GM18520 (cell line): ENCODE results near the gene RBPJ.
A peak's percentile ranks its signal among the peaks of the same experiment; 100 is the strongest.

Source experiments
- ATAC-seq: cut with Tn5 transposase; IDR thresholded peaks from one replicate; pipeline ENCODE4 v1.9.1; 2021; ENCODE audit not compliant: unreplicated experiment

Gene RBPJ

DNA sequence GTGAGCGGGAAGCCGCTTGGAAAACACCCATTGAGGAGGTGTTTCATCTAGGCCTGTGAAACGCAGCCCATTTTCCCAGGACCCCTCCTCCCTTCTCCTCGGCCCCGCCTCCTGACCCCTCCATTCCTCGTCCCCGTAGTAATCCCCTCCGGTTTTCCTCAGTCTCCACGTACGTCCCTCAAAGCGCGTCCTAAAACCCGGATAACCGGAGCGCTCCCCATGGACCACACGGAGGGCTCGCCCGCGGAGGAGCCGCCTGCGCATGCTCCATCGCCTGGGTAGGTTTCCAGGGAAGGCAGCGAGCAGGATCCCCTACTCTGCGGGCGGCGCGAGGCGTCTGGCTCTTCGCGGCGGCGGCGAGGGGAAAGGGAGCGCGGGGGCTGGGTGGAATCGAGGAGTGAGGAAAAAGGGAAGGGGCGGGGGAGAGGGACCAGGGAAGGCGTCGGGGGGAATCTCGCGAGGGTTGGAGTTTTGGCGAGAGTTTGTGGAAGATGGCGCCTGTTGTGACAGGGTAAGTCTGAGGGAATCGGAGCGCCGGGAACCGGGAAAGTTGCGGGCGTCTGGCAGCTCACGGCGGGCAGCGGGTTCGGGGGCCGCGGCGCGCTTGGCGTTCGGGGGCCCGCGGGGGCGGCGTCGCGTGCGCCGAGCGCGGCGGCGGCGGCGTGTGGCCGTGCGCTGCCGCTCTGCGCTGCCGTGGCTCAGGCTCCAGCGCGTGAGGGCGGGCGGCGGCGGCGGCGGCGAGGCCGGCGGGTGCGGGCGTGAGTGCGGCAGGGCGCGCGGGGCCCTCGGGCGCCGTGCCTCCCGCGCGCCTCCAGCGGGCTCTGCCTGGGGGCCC is at the start of gene RBPJ:
TSS of gene RBPJ (plus strand) at position 477 of the 835 bp plus-strand sequence. CDS start at position 492, 15 bp downstream.
- no peak for ATAC-seq

DNA sequence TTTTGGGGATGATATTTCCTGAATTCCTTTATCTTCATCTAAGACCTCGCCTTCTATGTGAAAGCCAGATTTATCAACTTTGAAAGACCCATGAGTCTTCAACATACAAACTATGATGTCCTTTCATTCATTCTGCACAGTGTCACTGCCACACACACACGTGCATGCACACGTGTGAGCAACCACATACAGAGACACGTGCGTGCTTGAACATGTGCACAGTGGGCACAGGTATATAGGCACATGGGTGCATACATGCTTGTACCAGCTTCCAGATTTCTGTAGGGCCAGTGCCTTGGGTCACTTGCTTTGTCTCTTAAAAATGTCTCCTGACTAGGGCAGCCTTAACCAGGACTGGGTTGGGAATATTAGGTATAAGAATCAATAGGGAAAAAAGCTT is 49.1 kb upstream of the RBPJ start:
- ATAC-seq: no peak

DNA sequence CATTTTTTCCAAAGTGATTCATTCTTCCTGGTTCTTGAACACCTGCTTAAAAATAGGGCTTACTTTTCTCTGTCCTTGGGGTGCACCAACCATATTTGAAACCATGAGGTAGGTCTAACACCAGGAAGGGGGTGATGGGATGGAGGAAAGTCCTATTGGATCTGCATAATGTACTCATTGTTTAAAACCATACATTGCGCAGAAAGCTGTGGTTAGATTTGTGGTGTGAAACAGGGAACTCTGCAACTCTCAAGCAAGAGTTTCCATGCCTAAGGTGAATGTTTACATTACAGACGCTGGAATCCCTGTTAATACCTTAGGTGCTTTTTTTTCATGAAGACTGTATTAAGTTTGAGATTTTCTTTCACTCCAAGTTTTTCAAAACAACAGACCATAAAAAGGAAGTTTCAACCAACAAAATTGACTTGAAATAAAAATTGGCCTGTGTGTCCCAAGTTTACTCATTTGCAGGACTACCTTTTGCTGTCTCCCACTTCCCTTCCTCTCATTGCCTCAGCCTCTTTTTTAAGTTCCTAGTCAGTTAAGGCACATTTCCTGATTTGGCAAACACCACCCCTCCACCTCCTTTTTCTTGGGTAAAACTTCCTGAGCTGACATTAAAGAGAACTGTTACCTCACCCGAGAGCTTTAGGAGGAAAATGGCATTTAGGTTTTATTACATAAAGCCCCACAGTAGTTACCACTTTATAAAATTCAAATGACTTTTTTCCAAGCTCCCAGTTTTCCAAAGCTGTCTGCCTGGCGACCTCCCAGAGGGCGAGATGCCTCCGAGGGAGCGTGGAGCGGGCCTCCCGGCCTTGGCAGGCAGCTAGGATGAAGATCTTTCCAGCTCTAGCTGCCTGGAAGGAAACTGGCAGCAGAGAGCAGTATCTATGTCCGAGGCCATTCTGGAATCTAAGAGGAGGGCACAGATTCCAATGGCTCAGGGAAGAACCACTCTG is 47.9 kb upstream of the RBPJ start:
- ATAC-seq: no peak

DNA sequence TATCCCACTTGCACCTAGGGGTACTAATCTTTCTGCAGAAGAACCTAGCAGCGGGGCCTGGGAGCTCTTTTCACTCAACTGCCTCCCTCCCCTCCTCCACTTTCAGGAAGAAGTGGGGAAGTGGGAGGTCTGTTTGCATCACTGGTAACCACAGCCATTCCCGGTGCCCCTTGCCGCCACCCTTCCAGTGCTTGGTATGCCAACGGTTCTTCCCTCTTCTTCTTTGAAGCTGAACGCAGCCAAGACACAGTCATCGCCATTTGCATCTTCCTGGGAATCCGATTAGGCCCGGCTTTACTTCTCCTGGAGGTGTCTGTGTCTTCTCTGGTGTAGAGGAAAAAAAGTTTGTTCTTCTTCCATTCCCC is 47.2 kb upstream of the RBPJ start:
- ATAC-seq: no peak

DNA sequence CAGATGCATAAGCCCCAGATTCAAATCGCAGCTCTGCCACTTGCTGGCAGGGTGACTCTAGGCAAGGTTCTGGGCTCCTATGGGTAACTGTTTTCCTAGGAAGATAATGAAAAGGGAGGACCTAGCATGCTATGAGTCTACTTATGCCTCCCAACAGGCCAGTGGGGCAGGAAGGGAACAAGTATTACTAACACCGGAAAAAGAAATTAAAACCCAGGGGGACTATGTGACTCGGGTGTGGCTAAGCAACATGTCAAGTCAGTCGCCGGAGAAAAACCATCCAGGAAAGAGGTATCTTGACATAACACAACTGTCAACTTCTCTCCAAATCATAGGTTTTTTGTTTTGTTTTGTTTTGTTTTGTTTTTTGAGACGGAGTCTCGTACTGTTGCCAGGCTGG is 45.5 kb upstream of the RBPJ start:
- ATAC-seq: no peak

DNA sequence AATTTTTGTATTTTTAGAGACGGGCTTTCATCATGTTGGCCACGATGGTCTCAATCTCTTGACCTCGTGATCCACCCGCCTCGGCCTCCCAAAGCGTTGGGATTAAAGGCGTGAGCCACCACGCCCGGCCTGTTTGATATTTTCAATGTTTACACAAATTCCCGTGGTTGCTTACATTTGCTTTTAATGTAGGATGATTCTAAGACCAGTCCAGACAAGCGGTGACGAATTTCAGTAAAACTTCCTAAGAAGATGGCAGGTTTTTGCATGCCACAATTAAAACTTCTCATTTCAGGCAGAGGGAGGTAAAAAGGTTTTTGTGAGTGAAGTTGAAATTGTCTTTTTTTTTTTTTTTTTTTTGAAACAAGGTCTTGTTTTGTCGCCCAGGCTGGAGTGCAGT is 41.4 kb upstream of the RBPJ start:
- no peak for ATAC-seq

DNA sequence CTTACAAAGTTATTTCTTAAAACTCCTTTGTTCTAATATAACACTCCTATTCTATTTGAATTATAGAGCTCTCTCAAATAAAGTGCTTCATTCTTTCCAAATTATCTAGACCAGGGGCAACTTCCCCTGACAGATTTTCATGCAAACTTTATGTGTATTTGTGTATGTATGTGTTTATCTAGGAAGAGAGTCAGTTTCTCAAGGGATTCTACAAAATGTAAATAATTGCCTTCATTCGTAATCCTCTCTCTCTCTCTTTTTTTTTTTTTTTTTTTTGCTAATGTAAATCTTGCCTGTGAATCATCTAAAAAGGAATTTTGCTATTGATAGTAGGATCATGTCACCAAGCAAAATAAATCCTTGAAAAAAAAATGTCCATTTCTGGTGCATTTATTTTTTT is 38.9 kb upstream of the RBPJ start:
- ATAC-seq: no peak

DNA sequence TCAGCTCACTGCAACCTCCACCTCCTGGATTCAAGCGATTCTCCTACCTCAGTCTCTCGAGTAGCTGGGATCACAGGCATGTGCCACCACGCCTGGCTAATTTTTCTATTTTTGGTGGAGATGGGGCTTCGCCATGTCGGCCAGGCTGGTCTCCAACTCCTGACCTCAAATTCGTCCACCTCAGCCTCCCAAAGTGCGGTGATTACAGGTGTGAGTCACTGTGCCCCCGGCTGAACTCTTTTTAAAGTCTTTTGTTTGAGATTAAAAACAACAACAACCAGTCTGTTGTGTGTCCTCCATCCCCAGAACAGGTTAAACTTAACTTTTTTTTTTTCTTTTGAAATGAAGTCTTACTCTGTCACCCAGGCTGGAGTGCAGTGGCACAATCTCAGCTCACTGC is 36.3 kb upstream of the RBPJ start:
- no peak for ATAC-seq

DNA sequence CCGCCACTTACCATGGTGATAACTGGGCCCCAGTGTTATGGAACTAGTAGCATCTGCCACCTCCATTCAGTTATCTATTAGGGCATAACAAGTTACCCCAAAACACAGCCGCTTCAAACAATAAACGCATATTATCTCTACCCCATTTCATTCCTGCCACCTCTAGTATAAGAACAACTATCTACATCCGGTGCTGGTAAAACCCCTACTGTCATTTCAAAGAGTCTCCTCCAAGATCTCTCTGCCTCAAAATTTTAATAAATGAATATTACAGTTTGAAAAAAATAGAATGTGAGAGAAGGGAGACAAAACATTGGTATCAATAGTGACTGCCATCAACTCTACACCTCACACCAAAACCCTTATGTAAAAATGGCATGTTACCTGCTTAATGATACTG is 35.5 kb upstream of the RBPJ start:
- ATAC-seq: no peak

DNA sequence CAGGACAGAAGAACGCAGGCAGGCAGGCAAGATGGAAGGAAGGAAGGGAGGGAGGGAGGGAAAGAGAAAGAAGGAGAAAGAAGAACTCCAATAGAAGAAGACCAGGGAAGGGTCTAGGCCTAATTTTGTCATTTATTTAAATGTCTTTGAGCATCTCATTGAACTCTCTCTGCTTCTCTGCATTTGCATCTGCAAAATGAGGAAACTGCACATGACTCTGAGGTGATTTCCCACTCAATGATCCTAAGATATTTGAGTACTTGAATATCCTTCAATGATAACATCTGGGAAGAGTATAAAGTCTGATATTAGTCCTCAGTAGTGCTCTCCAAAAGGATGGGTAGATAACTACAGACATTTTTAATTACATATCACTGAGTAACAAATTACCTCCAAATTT is 33.1 kb upstream of the RBPJ start:
- no peak for ATAC-seq

DNA sequence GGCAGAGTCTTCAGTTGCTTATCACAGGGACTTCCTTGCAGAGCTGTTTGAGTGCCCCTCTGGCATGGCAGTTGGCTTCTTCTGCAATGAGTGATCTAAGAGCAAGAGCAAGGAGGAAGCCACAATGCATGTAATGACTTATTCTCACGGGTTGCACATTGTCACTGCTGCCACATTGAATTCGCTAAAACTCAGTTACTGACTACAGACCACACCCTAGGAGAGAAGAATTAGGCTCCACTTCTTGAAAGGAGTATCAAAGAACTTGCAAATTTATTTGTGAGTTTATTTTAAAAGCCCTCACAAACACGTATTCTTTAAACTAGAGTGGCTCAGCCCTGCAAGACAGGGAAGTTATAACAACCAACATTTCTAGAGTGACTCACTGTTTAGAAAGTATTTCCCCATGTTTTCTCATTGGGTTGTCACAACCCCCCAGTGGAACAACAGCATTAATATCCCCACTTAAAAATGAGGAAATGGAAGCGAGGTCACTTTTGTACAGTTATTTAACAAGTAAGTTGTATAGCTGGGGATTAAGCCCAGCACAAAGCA is 32.4 kb upstream of the RBPJ start:
- ATAC-seq: peak; percentile 85

DNA sequence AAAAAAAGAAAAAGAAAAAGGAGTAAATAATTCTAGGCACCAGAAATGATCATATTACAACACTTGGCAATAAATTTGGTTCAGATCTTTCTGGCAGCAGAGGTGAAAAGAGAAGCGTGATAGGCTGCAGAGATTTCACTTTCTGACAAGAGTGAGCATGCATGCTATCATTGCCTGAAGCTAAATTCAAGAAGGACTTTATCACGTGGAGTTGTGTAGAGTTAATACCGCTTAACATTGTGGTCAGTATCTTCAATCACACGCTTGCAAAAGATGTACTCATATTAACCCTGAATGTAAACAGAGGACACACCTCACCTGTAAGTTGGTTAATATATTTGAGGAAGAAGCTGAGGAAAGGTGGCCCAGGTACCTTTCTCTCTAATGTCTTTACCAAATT is 31.4 kb upstream of the RBPJ start:
- ATAC-seq: no peak

DNA sequence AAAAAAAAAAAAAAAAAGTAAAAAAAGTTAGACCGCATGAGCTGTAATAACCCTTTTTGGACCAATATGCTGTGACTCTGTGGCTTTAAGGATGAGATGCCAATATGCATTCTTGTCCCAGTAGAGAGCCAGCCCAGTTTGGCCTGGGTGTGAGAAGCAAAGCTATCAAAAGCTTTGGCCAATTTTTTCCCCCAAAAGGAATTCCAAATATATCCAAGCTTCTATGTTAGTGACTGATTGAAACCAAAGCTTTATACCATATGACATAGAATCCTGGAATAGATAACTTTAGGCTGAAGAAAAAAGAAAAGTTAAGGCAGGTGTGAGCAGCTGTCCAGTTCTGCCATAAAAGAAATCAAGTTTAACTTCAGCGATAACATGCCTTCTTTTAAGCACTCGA is 30.5 kb upstream of the RBPJ start:
- ATAC-seq: no peak

DNA sequence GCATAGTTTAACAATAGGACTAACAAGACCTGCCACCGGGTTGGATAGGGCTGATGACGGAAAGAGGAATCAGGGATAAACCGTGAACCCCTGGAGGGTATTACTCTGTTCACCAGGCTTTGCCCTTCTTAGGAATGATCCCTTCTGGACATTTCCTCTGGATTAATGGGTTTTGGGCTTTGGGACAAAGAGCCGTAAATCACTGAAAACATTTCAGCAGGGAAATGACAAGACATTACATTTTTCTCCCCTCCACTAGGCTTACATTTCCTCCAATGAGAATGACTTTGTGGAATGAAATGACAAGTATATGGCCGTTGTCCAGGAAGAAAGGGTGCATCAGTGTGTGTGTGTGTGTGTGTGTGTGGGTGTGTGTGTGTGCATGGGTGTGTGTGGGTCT is 25.9 kb upstream of the RBPJ start:
- ATAC-seq: no peak

DNA sequence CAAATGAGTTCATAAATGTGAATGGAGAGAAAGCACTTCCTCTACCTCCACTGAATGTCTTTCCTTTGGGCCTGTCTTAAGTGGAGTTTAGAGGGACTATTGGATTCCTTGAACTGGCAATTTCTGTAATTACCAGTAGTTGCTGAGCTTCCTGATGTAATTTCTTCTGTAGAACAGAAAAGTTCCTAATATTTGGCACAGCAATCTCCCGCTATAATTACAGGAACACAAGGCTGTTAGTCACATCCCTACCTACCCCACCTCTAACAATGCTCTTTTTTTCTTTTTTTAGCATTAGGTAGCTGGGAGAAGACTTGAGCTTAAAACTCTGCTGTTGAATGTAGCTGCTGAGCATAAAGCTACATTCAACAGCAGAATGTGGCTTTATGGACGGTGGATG is 24.8 kb upstream of the RBPJ start:
- no peak for ATAC-seq

DNA sequence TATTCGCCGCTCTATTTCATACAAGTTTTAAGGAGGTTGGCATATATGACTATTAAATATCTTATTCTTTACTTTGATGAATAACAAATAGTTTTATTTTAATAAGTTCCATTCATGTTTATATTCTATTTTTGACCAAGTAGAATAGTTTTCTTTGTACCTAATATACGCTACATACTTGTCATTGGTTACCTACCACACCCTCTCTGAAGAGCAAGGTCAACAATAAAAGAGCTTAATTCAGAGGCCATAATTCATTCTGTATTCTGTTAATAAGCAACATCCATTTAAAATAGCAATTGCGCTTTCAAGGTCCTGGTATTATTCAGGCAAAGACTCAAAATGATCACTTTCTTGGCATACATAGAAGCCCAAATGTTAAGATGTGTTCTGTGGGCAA is 24.3 kb upstream of the RBPJ start:
- ATAC-seq: no peak

DNA sequence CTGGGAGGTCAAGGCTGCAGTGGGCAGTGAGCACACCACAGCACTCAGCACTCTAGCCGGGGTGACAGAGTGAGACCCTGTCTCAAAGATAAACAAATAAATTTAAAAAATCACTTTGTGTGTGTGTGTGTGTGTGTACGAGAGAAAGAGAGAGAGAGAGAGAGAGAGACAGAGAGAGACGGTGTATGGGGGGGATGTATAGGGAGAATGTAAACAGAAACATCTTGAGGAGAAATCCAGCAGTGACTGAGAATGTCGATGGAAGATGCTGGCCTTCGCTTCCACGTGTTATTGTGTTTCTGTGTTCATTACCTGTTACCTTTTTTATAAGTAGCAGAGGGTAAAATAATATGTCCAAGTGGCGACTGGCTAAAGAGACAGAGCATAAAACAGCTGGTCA is 23.6 kb upstream of the RBPJ start:
- ATAC-seq: no peak

DNA sequence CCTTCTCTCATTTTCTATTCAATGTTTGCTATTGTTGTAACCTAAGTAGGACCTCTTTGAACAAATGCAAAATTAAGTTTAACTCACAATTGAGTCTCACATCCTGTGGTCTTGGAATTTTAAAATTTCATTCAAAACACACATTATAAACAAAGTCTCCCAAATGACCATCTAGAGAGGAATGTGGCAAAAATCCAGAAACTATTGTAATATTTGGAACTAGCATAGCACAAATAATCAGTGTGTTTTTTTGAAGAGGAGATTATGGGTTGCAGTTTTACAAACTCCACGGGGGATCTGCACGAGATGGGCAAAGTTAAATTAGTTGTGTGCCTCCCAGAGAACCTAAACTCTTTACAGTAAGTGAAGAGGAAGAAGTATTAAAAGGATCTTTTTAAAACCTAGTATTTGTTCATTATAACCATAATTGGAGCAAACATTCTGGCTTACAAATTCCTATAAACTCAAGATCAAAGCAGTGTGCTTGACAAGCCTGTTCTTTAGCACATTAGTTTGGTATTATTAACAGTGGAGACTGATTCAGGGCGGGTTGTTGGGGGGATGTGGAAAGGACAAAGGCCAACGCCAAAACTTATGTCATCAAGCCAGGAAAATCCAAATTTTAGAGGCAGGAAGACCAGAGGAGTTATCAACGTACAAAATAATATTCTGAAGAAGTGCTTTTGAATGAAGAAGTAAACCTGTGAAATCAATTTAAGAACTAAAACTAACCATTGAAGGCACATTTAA is 22.4 kb upstream of the RBPJ start:
- ATAC-seq: no peak

DNA sequence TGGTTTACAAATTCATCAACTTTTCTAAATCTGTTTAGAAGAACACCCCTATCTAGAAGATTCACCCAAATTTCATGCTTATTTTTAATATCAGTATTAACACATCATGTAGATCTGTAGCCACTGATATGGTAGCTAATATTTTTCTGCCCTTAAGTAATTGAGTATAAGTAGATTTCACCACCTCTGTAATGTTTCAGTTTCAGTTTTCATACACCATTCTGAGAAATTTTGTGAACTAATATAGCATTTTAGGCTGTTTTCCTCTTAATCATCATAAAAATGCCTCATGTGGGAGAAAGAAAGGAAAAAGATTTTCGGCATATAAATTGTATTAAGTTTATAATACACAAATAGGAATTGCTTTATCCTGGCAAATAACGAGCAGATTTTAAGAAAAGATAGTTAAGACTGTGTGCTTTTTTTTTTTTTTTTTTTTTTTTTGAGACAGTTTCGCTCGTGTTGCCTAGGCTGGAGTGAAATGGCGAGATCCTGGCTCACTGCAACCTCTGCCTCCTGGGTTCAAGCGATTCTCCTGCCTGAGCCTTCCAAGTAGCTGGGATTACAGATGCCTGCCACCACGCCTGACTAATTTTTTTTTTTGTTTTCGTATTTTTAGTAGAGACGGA is 21.4 kb upstream of the RBPJ start:
- peak; percentile 75 for ATAC-seq
